Measurements from ENCODE around the gene IGIP. TPM values are rescaled to one million over a fixed set of nuclear protein-coding genes. Genes with fewer than 3 reads are reported as not detected.

The IGIP gene
- total RNA-seq, 1 donor from 2014 or later = 1.5 TPM

- no peak for TF ChIP-seq CTCF (conservative IDR thresholded peaks at IDR 0.05; ENCODE audit: low read depth, low read length)
- H3K4me3 ChIP-seq (ENCODE audit: low read depth, low read length) = peak overlapping the region; percentile 87
- DNase-seq (ENCODE audit: low read depth) = no peak
These were observed 18.9 kb upstream of the IGIP start for GRCh38 chr5:140106805-140107311.

DNA sequence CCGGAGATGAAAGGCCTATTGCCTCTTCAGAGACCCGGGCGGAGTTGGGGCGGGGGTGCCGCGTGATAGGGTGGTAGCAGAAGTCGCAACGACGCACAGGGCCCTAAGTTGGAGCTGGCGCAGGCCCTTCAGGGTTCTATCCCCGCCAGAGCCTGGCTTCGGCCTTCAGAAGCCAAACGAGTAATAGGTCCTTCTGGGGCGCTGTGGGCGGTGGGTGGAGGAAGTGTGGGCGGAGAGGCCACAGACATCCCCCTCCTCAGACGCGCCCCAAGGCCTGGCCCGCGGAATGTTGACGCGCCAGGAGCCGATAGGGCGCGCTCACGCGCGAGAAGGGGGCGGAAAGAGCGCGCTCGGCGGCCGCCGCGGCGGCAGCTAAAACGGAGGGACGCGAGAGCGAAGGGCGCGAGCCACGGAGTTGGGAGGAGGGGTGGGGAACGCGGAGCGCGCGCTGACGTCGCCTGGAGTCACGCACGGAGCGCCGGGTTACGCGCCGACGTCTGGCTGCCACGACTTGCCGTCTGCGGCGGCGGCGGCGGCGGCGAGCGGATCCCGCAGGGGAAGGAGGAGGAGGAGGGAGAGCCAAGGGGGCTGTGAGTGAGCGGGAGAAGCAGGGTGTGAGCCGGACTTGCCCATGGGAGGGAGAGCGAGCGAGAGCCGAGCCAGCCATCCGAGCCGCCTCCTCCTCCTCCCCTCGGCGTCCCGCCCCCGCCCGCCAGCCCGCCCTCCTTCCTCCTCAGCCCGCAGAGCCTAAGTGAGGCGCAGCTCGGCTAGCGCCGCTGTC is 18.2 kb upstream of the IGIP start:
- DNase-seq (ENCODE audit: low read depth) = no peak
- TF ChIP-seq CTCF (conservative IDR thresholded peaks at IDR 0.05; ENCODE audit: low read depth, low read length) = peak; percentile 19
- H3K4me3 ChIP-seq (ENCODE audit: low read depth, low read length) = peak overlapping the region; percentile 87

GRCh38 chr5:140108093-140109017 is 17.4 kb upstream of the IGIP start:
- DNase-seq (ENCODE audit: low read depth) = no peak
- TF ChIP-seq CTCF (conservative IDR thresholded peaks at IDR 0.05; ENCODE audit: low read depth, low read length) = no peak
- H3K4me3 ChIP-seq (ENCODE audit: low read depth, low read length) = peak overlapping the region; percentile 87

DNA sequence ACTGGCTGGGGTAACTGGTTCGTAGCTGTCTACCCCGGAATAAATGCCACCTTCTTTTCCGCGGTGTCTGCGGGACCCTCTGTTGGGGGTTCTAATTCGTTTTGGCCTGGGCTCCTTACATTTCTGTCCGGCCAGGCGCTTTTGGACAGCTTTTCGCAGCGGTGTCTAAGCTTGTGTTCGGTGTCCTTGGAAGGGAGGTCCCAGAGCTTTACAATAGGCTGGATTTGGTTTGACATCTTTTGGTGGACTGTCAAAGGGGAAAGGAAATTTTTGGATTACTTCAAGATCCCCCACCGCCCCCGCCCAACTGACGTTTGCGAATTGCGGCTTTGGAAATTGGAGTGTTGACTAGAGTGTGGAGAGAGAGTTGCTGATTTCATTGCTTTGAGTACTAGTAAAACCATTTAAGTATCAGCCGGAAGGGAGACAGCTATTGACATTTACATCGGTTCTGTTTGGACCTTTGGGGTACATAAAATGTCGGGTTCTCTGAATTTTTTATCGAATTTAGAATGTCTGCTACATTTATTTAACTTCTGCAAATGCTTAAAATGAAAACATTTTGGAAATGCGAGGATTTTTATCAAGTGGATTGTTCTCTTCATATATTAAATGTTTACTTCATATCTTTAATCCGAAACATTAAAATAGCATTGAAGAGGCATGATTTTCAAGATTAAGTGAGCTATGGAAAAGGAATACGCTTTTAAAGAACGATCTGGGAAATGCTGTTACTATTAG is 16.5 kb upstream of the IGIP start:
- peak overlapping the region; percentile 87 for H3K4me3 ChIP-seq (ENCODE audit: low read depth, low read length)
- TF ChIP-seq CTCF (conservative IDR thresholded peaks at IDR 0.05; ENCODE audit: low read depth, low read length) = no peak
- DNase-seq (ENCODE audit: low read depth) = no peak

DNA sequence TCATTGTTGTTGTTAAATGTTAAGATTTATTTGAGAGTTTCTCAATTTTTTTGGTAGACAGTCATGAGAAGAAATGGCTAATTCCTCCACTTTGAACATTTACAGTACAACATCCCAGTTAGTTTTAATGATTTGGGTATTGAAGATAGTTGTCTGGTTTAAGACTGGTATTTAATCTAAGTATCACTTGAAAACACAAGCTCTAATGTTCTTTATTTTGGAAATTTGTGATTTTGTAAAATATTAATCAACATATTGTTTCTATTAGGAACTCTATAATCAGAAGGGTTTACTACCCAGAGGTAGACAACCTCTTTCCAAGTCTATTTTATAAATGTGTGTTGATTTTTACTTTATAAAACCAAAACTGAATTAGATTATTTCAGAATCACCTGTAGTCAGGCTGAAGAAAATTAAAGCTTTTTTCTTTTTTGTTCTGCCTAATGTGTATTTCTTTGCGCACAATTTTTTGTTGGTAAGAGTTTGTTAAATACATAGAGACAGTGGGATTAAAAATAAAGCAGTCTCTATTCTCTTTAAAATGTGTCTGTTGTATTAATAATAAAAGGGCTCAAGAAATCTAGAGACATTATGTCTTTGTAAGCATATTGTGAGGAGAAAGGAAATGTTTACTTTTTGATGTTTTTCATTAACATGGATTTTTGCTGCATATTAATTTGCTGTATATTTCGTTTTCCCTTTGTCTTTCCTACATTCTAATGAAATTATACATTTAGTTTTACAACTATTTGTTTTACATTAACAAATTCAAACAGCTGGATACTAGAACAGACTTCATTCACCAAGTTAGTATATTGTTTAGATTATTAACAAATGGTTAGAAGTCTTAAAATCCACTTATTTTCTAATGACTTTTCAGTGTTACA is 15.7 kb upstream of the IGIP start:
- TF ChIP-seq CTCF (conservative IDR thresholded peaks at IDR 0.05; ENCODE audit: low read depth, low read length) = no peak
- peak overlapping the region; percentile 87 for H3K4me3 ChIP-seq (ENCODE audit: low read depth, low read length)
- no peak for DNase-seq (ENCODE audit: low read depth)

DNA sequence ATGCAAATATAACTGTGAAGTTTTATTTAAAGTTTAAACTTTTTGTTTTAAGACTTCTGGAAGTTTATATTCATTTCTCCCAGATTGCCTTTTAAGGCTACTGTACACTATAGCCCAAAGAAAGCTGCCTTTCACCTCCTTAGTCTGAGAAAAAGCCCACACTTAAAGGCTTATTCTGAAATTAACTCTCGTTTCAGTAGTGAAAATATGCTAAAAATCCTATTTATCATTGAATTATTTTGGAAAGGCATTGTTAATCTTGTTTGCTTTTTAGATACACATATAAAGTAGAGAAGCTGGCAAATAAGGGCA is 15.1 kb upstream of the IGIP start:
- H3K4me3 ChIP-seq (ENCODE audit: low read depth, low read length) = no peak overlapping the region
- TF ChIP-seq CTCF (conservative IDR thresholded peaks at IDR 0.05; ENCODE audit: low read depth, low read length) = no peak
- DNase-seq (ENCODE audit: low read depth) = no peak

Data from epithelial cell of proximal tubule (primary cell).